Activated naive CD4-positive, alpha-beta T cell treated with anti-CD3 and anti-CD28 coated beads for 36 hours (primary cell): ENCODE results near the gene NDUFA13. TPM values are rescaled to one million over a fixed set of nuclear protein-coding genes. Genes with fewer than 3 reads are reported as not detected.
A peak's percentile ranks its signal among the peaks of the same experiment; 100 is the strongest.

ENCODE experiments used
- CTCF ChIA-PET: fragments of 350-600 bp; sonication (Branson Sonifier 250); formaldehyde crosslinking; loops from one replicate; lab custom pipeline; 2021; ENCODE audit warnings: antibody characterized with exemption; lab: Charles Lee
- DNase-seq: peaks from one replicate; pipeline ENCODE4 v3.0.0-alpha.2; 2020
- H3K27ac Mint-ChIP-seq: one replicate; pipeline ENCODE4 v1.8.0; 2021; ENCODE audit warnings: mild to moderate bottlenecking, mixed read lengths
- H3K27me3 Mint-ChIP-seq: one replicate; pipeline ENCODE4 v1.8.0; 2021; ENCODE audit warnings: low read depth, mixed read lengths
- H3K36me3 Mint-ChIP-seq: one replicate; pipeline ENCODE4 v1.8.0; 2021; ENCODE audit warnings: low read depth, mixed read lengths
- H3K4me1 Mint-ChIP-seq: one replicate; pipeline ENCODE4 v1.8.0; 2021; ENCODE audit warnings: low read depth, mixed read lengths
- H3K4me3 Mint-ChIP-seq: one replicate; pipeline ENCODE4 v1.8.0; 2021; ENCODE audit warnings: mild to moderate bottlenecking, moderate library complexity, mixed read lengths
- H3K9me3 Mint-ChIP-seq: one replicate; pipeline ENCODE4 v1.8.0; 2021; ENCODE audit warnings: mixed read lengths
- intact Hi-C: fragments of 100-400 bp; cut with micrococcal nuclease; formaldehyde crosslinking; loops from one replicate; pipeline ENCODE4 v1.15.1; 2023
- total RNA-seq, 2 experiments: library from RNA; stranded (reverse); gene quantifications; one replicate each; pipeline ENCODE4 v1.2.3, GENCODE V29; 2021

NDUFA13 gene
- total RNA-seq, 2 experiments from 2014 or later = 351 to 376 TPM

GRCh38 chr19:19559931-19560330, 43.9 kb downstream of the NDUFA13 start:
- no peak overlapping the region for H3K27ac Mint-ChIP-seq
- CTCF ChIA-PET = interaction anchor here (0.9 to 2.2 kb wide), 2 partner anchors 9 to 27 kb away, joined by 4 to 5 read pairs; no protein-coding TSS in a partner anchor

DNA sequence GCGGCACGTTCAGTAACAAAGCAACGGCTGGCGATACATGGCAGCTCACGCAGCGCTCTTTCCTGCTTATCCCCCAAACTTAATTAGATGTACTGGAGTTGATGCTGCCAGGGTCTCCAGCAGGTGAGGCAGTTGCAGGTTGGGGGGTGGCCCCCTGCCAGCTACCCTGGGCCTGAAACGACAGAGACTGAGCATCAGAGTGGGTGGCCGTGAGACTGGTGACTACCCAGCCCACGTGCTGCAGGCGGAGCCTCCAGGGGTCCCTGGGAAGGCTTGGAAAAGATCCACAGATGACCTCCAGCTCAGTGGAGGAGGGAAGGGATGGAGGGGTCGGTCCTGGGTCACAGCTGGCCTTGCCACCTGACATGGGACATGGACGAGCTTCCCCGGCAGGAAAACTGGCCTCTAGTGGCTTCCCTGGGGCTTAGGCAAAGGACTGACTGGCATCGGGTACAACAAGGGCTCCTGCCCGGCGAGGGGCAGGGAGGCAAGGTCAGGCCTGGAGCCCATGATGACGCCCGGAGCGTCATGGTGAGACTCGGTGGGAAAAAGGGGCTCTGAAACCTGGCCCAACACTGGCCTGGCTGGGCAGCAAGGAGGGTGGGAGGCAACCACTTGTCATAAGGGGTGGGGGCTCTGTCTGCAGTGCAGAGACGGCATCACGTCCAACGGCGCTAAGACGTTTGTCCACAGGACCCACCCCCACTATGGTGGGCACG, 46.1 kb downstream of the NDUFA13 start:
- Mint-ChIP-seq H3K4me3 (no peak overlapping the region), H3K4me1 (peaks cover 22% of the 10 kb centered on the region), H3K9me3 (no peaks in the 10 kb centered on the region), H3K27ac (peak overlapping the region; percentile 22), H3K36me3 (peaks cover 19% of the 10 kb centered on the region), H3K27me3 (no peaks in the 10 kb centered on the region)
- CTCF ChIA-PET = interaction anchor here (0.5 kb wide), 1 partner anchor 81 kb away, joined by 3 read pairs; no protein-coding TSS in a partner anchor
- intact Hi-C loops = loop anchor here (2.0 kb wide), 2 partner anchors 57 to 65 kb away; partner anchors contain the start of gene PBX4
- DNase-seq = no peak

More at GRCh38 chr19:19559931-19560330, 43.9 kb downstream of the NDUFA13 start:
- Mint-ChIP-seq H3K9me3 (no peaks in the 10 kb centered on the region), H3K4me3 (no peak overlapping the region), H3K27me3 (no peaks in the 10 kb centered on the region), H3K4me1 (peaks cover 22% of the 10 kb centered on the region), H3K36me3 (peaks cover 15% of the 10 kb centered on the region)
- intact Hi-C loops = no loop called here
- no peak for DNase-seq

DNA sequence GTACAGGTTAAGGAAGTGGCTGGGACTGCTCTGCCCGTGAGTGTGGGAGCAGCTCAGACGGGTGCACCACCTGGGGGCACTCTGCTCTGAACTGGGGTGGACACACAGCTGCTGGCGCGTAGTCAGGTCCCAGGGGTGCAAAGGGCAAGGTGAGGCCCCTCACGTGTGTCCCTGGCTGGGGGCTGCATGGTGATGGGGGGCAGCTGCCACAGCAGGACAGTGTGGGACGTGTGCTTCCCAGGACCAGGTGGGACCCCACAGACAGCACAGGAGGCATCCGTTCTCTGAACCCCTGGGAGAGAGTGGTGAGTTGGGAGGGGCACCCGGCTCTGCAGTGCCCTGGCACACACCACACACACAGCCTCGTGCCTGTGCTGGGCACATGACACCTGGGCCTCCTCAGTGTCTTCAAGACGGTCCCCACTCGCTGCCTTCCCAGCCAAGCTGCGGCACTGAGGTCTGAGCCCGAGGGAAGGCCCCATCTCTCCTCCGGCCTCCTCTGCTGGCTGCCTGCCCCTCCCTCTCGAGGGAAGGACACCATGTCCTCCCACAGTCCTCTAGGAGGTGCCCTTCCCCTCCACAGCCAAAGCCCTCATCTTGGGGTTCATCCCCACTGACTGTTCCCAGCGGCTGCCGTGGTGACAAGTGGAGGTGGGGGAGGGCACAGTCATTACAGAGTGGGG, 46.8 kb downstream of the NDUFA13 start:
- Mint-ChIP-seq H3K27me3 (no peaks in the 10 kb centered on the region), H3K9me3 (no peaks in the 10 kb centered on the region), H3K4me1 (peaks cover 22% of the 10 kb centered on the region), H3K27ac (peak overlapping the region; percentile 50), H3K36me3 (peaks cover 19% of the 10 kb centered on the region), H3K4me3 (no peak overlapping the region)
- CTCF ChIA-PET = no interaction called here
- intact Hi-C loops = loop anchor here (1.0 to 2.0 kb wide), 3 partner anchors 56 to 80 kb away; partner anchors contain the start of genes GMIP and PBX4
- DNase-seq = peak; percentile 65

- no peak for DNase-seq
- H3K9me3 Mint-ChIP-seq = no peaks in the 10 kb centered on the region
- H3K36me3 Mint-ChIP-seq = peaks cover 19% of the 10 kb centered on the region
- H3K27ac Mint-ChIP-seq = peak overlapping the region; percentile 50
- H3K4me3 Mint-ChIP-seq = no peak overlapping the region
- intact Hi-C loops = loop anchor here (1.0 to 2.0 kb wide), 3 partner anchors 55 to 80 kb away; partner anchors contain the start of genes GMIP and PBX4
- peaks cover 21% of the 10 kb centered on the region for H3K4me1 Mint-ChIP-seq
- CTCF ChIA-PET = interaction anchor here (0.7 kb wide), 1 partner anchor 210 kb away, joined by 5 read pairs; no protein-coding TSS in a partner anchor
- H3K27me3 Mint-ChIP-seq = no peaks in the 10 kb centered on the region
Measured at GRCh38 chr19:19563348-19563848, 47.4 kb downstream of the NDUFA13 start.

DNA sequence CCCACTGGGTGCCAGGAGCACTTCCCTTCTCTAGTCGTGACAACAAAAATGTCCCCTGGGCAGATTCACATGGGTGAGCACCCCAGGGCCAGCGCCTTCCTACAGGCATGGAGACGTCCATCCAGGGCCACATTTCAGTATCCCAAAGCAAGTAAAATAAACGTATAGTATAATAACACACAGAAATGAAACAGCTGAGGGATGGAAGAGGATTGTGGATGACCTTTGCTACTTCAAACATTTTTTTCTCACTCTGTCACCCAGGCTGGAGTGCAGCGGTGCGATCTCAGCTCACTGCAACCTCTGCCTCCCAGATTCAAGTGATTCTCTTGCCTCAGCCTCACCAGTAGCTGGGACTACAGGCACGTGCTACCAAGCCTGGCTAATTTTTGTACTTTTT, 50.3 kb downstream of the NDUFA13 start:
- peaks cover 3% of the 10 kb centered on the region for H3K4me1 Mint-ChIP-seq
- CTCF ChIA-PET = interaction anchor here (1.5 kb wide), 1 partner anchor 12 kb away, joined by 5 read pairs; no protein-coding TSS in a partner anchor
- H3K27ac Mint-ChIP-seq = no peak overlapping the region
- H3K9me3 Mint-ChIP-seq = no peaks in the 10 kb centered on the region
- peaks cover 23% of the 10 kb centered on the region for H3K36me3 Mint-ChIP-seq
- intact Hi-C loops = no loop called here
- DNase-seq = no peak
- no peak overlapping the region for H3K4me3 Mint-ChIP-seq
- H3K27me3 Mint-ChIP-seq = no peaks in the 10 kb centered on the region

DNA sequence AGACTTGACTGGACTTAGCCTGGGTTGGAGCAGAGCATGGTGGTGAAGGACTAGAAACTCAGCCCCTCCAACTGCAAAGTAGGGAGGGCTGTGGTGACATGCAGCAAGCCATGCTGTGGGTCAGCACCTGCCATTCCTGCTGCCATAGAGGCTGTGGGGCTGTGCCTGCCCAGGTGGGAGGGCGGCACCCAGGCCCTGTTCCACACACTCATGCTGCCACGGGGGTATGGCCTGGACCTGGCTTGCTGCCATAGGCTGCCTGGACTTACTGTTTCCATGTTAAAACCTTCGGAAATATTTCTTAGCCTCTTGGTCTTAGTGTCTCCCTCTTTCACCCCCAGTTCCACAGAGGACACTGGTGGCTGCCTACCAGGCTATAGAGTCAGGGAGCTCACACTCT, 51.4 kb downstream of the NDUFA13 start:
- CTCF ChIA-PET = interaction anchor here (1.6 to 2.7 kb wide), 2 partner anchors 13 to 14 kb away, joined by 4 to 18 read pairs; no protein-coding TSS in a partner anchor
- DNase-seq = no peak
- Mint-ChIP-seq H3K27me3 (no peaks in the 10 kb centered on the region), H3K9me3 (no peaks in the 10 kb centered on the region), H3K4me1 (peaks cover 3% of the 10 kb centered on the region), H3K4me3 (no peak overlapping the region), H3K36me3 (peaks cover 21% of the 10 kb centered on the region), H3K27ac (no peak overlapping the region)
- intact Hi-C loops = no loop called here

- Mint-ChIP-seq H3K36me3 (peaks cover 21% of the 10 kb centered on the region), H3K9me3 (no peaks in the 10 kb centered on the region), H3K27ac (no peak overlapping the region), H3K27me3 (no peaks in the 10 kb centered on the region), H3K4me1 (no peaks in the 10 kb centered on the region), H3K4me3 (no peak overlapping the region)
- CTCF ChIA-PET = interaction anchor here (1.6 to 2.7 kb wide), 2 partner anchors 14 to 16 kb away, joined by 4 to 18 read pairs; no protein-coding TSS in a partner anchor
- no peak for DNase-seq
- intact Hi-C loops = no loop called here
Measured at GRCh38 chr19:19568802-19569756, 53.1 kb downstream of the NDUFA13 start.

DNA sequence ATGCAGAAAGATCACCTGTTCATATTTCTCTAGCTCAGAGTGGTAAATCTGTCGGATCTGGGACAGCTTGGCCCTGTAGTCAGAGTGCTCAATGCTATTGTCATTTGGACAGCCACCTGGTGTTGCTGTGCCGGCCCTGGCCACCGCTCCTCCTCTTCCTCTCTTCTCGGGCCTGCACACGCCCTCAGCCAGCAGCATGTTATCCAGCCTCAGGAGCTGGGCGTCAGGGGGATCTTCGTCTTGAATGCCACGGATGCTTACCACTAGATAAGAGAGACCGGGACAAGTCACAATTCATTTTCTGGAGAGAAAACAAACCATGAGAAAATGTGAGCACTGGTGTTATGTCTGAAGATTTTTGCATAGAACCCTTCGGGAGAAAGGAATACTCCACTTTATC, 54.5 kb downstream of the NDUFA13 start:
- Mint-ChIP-seq H3K27ac (no peak overlapping the region), H3K9me3 (no peaks in the 10 kb centered on the region), H3K27me3 (no peaks in the 10 kb centered on the region), H3K36me3 (peaks cover 10% of the 10 kb centered on the region), H3K4me3 (no peak overlapping the region), H3K4me1 (no peaks in the 10 kb centered on the region)
- CTCF ChIA-PET = no interaction called here
- DNase-seq = no peak
- intact Hi-C loops = no loop called here

- H3K4me3 Mint-ChIP-seq = no peak overlapping the region
- no peaks in the 10 kb centered on the region for H3K4me1 Mint-ChIP-seq
- no peak for DNase-seq
- no peak overlapping the region for H3K27ac Mint-ChIP-seq
- H3K27me3 Mint-ChIP-seq = no peaks in the 10 kb centered on the region
- H3K36me3 Mint-ChIP-seq = peaks cover 10% of the 10 kb centered on the region
- CTCF ChIA-PET = interaction anchor here (0.7 kb wide), 1 partner anchor 15 kb away, joined by 3 read pairs; no protein-coding TSS in a partner anchor
- intact Hi-C loops = no loop called here
- H3K9me3 Mint-ChIP-seq = no peaks in the 10 kb centered on the region
Measured at GRCh38 chr19:19571071-19571786, 55.2 kb downstream of the NDUFA13 start.

- Mint-ChIP-seq H3K27me3 (no peaks in the 10 kb centered on the region), H3K9me3 (no peaks in the 10 kb centered on the region), H3K4me1 (peaks cover 7% of the 10 kb centered on the region), H3K27ac (no peak overlapping the region), H3K4me3 (no peak overlapping the region), H3K36me3 (peaks cover 2% of the 10 kb centered on the region)
- intact Hi-C loops = no loop called here
- CTCF ChIA-PET = interaction anchor here (2.4 kb wide), 1 partner anchor 21 kb away, joined by 14 read pairs; no protein-coding TSS in a partner anchor
- DNase-seq = no peak
Measured at GRCh38 chr19:19575411-19575810, 59.4 kb downstream of the NDUFA13 start.
